Activated B cell treated with CpG ODN at 0.5 μM for 24 hours (primary cell): ENCODE data around the gene C17orf58. TPM values are rescaled to one million over a fixed set of nuclear protein-coding genes. Genes with fewer than 3 reads are reported as not detected.

ENCODE experiments used
- ATAC-seq: fragments of 200-7000 bp; cut with Tn5 transposase; one replicate; pipeline ENCODE4 v1.10.0; 2021; ENCODE audit warnings: low read depth, mild to moderate bottlenecking, moderate library complexity
- CTCF ChIA-PET: fragments of 350-600 bp; sonication (Branson Sonifier 250); formaldehyde crosslinking; loops from one replicate; lab custom pipeline; 2021; ENCODE audit warnings: antibody characterized with exemption; lab: Charles Lee
- POLR2A ChIA-PET: fragments of 350-600 bp; sonication (Branson Sonifier 250); formaldehyde crosslinking; loops from one replicate; lab custom pipeline; 2021; ENCODE audit warnings: antibody characterized with exemption; lab: Charles Lee
- DNase-seq: peaks from one replicate; pipeline ENCODE4 v3.0.0; 2022
- H3K27ac Mint-ChIP-seq: one replicate; pipeline ENCODE4 v1.8.0; 2020; ENCODE audit warnings: mixed read lengths
- H3K27me3 Mint-ChIP-seq: one replicate; pipeline ENCODE4 v1.8.0; 2021; ENCODE audit warnings: mixed read lengths
- H3K36me3 Mint-ChIP-seq: one replicate; pipeline ENCODE4 v1.8.0; 2021; ENCODE audit warnings: low read depth, mixed read lengths
- H3K4me1 Mint-ChIP-seq: one replicate; pipeline ENCODE4 v1.8.0; 2021; ENCODE audit warnings: mixed read lengths
- H3K4me3 Mint-ChIP-seq: one replicate; pipeline ENCODE4 v1.8.0; 2020; ENCODE audit warnings: mild to moderate bottlenecking, mixed read lengths
- H3K9me3 Mint-ChIP-seq: one replicate; pipeline ENCODE4 v1.8.0; 2020; ENCODE audit warnings: mixed read lengths
- intact Hi-C: fragments of 100-400 bp; cut with micrococcal nuclease; formaldehyde crosslinking; loops from one replicate; pipeline ENCODE4 v1.15.1; 2024
- total RNA-seq: library from RNA; stranded (reverse); gene quantifications from 2 replicates; pipeline ENCODE4 v1.2.3, GENCODE V29; 2022
- TF ChIP-seq, protein P1 (sequence below): fragments of 200-600 bp; IDR thresholded peaks from one replicate; pipeline ENCODE4 v1.8.0; 2022; ENCODE audit warnings: antibody characterized with exemption, mild to moderate bottlenecking

Gene C17orf58
- total RNA-seq, 1 donor from 2014 or later = 4.3 TPM

DNA sequence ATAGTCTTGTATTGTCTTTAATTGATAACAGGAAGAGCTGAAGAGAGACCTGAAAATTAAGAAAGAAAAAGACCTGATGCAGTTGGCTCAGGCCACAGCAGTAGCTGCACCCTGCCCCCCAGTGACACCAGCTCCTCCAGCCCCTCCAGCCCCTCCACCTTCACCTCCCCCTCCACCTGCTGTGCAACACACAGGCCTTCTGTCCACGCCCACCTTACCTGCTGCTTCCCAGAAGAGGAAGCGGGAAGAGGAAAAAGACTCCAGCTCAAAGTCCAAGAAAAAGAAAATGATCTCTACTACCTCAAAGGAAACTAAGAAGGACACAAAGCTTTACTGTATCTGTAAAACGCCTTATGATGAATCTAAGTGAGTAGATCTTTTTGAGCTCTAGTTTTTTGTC is 36.8 kb downstream of the C17orf58 start:
- DNase-seq = no peak
- H3K4me1 Mint-ChIP-seq = peaks cover 3% of the 10 kb centered on the region
- CTCF ChIA-PET = interaction anchor here (1.2 to 1.6 kb wide), 4 partner anchors 17 to 506 kb away, joined by 3 to 5 read pairs (median 4); partner anchors contain the start of gene WIPI1
- ATAC-seq = no peak
- H3K27ac Mint-ChIP-seq = no peak overlapping the region
- TF ChIP-seq, protein P1, sequence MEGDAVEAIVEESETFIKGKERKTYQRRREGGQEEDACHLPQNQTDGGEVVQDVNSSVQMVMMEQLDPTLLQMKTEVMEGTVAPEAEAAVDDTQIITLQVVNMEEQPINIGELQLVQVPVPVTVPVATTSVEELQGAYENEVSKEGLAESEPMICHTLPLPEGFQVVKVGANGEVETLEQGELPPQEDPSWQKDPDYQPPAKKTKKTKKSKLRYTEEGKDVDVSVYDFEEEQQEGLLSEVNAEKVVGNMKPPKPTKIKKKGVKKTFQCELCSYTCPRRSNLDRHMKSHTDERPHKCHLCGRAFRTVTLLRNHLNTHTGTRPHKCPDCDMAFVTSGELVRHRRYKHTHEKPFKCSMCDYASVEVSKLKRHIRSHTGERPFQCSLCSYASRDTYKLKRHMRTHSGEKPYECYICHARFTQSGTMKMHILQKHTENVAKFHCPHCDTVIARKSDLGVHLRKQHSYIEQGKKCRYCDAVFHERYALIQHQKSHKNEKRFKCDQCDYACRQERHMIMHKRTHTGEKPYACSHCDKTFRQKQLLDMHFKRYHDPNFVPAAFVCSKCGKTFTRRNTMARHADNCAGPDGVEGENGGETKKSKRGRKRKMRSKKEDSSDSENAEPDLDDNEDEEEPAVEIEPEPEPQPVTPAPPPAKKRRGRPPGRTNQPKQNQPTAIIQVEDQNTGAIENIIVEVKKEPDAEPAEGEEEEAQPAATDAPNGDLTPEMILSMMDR = no peak
- H3K9me3 Mint-ChIP-seq = no peaks in the 10 kb centered on the region
- POLR2A ChIA-PET = no interaction called here
- H3K36me3 Mint-ChIP-seq = peaks cover 62% of the 10 kb centered on the region
- no peak overlapping the region for H3K4me3 Mint-ChIP-seq
- no peaks in the 10 kb centered on the region for H3K27me3 Mint-ChIP-seq
- intact Hi-C loops = no loop called here

DNA sequence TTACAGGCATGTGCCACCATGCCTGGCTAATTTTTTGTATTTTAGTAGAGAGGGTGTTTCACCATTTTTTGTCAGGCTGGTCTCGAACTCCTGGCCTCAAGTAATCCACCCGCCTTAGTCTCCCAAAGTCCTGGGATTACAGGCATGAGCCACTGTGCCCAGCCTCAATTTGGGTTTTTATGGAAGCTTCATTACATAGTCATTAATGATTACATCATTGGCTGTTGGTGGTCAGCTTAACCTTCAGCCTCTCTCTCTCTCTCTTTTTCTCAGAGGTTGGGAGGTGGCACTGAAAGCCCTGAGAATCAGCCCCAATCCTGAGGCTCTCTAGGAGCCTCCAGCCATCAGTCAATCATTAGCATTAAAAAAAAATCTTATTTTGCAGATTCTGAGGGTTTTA is 45.3 kb downstream of the C17orf58 start:
- ChIA-PET CTCF (no interaction called here), POLR2A (no interaction called here)
- no peak for ATAC-seq
- H3K27me3 Mint-ChIP-seq = no peaks in the 10 kb centered on the region
- H3K27ac Mint-ChIP-seq = no peak overlapping the region
- no peaks in the 10 kb centered on the region for H3K9me3 Mint-ChIP-seq
- no peak overlapping the region for H3K4me3 Mint-ChIP-seq
- no peaks in the 10 kb centered on the region for H3K4me1 Mint-ChIP-seq
- no peak for DNase-seq
- intact Hi-C loops = no loop called here
- H3K36me3 Mint-ChIP-seq = peaks cover 74% of the 10 kb centered on the region
- TF ChIP-seq, protein P1 = no peak

DNA sequence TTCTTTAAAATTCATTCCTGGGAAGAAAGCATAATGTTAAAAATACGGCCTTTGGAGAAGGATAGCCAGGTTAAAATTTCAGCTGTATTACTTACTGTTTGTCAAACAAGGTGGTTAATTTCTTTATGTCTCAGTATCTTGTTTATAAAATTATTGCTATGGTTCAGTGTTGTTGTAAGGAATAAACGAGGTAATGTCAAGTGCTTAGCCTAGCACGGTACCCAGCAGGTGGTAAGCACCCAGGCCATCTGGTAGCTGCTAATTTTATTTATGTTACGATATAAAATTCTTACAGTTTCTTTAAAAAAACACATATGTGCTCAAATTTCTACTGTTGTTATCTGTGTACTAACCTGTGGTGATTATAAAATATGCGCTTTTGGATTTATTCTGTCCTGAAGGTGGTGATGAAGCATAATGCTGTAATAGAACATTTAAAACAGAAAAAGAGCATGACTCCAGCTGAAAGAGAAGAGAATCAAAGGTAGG is 48.9 kb downstream of the C17orf58 start:
- no peaks in the 10 kb centered on the region for H3K4me1 Mint-ChIP-seq
- POLR2A ChIA-PET = no interaction called here
- intact Hi-C loops = no loop called here
- no peak overlapping the region for H3K27ac Mint-ChIP-seq
- TF ChIP-seq, protein P1 = no peak
- H3K9me3 Mint-ChIP-seq = no peaks in the 10 kb centered on the region
- CTCF ChIA-PET = interaction anchor here (1.0 kb wide), 1 partner anchor 8 kb away, joined by 3 read pairs; no protein-coding TSS in a partner anchor
- H3K27me3 Mint-ChIP-seq = no peaks in the 10 kb centered on the region
- DNase-seq (no peak), ATAC-seq (no peak)
- no peak overlapping the region for H3K4me3 Mint-ChIP-seq
- H3K36me3 Mint-ChIP-seq = peaks cover 82% of the 10 kb centered on the region

DNA sequence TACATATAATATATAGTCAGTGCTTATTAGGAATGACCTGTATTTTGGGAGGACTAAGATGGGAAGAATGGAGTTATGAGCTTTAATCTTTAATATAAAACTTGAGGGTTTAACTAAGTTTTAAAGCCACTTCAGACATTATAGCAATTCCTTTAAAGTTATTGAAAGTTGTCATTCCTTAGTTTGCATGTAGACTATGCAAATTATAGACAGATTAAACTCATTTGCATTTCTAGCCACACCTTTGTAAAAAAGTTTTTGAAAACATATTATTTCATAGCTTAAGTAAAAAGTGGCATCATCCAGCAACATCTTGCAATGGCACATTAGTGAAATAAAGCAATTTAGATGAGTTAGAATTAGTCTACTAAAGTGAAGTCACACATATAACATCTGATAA is 49.8 kb downstream of the C17orf58 start:
- no peaks in the 10 kb centered on the region for H3K4me1 Mint-ChIP-seq
- DNase-seq (no peak), ATAC-seq (no peak)
- H3K36me3 Mint-ChIP-seq = peaks cover 85% of the 10 kb centered on the region
- ChIA-PET CTCF (no interaction called here), POLR2A (no interaction called here)
- no peak overlapping the region for H3K4me3 Mint-ChIP-seq
- H3K27ac Mint-ChIP-seq = no peak overlapping the region
- TF ChIP-seq, protein P1 = no peak
- no peaks in the 10 kb centered on the region for H3K9me3 Mint-ChIP-seq
- intact Hi-C loops = no loop called here
- no peaks in the 10 kb centered on the region for H3K27me3 Mint-ChIP-seq

DNA sequence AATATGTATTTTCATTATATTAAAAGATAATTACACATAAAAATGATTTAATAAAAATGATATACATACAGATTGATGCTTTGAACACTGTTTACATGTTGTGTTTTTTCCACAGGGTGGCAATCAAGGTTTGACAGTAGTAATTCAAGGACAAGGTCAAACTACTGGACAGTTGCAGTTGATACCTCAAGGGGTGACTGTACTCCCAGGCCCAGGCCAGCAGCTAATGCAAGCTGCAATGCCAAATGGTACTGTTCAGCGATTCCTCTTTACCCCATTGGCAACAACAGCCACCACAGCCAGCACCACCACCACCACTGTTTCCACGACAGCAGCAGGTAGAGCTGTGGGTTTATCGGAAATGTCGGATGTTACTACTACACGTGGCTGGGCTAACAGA is 52.2 kb downstream of the C17orf58 start:
- H3K27ac Mint-ChIP-seq = no peak overlapping the region
- H3K4me1 Mint-ChIP-seq = no peaks in the 10 kb centered on the region
- H3K36me3 Mint-ChIP-seq = peaks cover 91% of the 10 kb centered on the region
- POLR2A ChIA-PET = no interaction called here
- intact Hi-C loops = no loop called here
- no peak overlapping the region for H3K4me3 Mint-ChIP-seq
- no peaks in the 10 kb centered on the region for H3K27me3 Mint-ChIP-seq
- H3K9me3 Mint-ChIP-seq = no peaks in the 10 kb centered on the region
- ATAC-seq (no peak), DNase-seq (no peak)
- CTCF ChIA-PET = no interaction called here
- TF ChIP-seq, protein P1 = no peak
